ENCODE data around the gene MAGI2.

The MAGI2 gene

GRCh38 chr7:78081344-78081743 is 1372.1 kb downstream of the MAGI2 start:
- H3K27ac ChIP-seq: no peak overlapping the region
- TF ChIP-seq, protein P1, sequence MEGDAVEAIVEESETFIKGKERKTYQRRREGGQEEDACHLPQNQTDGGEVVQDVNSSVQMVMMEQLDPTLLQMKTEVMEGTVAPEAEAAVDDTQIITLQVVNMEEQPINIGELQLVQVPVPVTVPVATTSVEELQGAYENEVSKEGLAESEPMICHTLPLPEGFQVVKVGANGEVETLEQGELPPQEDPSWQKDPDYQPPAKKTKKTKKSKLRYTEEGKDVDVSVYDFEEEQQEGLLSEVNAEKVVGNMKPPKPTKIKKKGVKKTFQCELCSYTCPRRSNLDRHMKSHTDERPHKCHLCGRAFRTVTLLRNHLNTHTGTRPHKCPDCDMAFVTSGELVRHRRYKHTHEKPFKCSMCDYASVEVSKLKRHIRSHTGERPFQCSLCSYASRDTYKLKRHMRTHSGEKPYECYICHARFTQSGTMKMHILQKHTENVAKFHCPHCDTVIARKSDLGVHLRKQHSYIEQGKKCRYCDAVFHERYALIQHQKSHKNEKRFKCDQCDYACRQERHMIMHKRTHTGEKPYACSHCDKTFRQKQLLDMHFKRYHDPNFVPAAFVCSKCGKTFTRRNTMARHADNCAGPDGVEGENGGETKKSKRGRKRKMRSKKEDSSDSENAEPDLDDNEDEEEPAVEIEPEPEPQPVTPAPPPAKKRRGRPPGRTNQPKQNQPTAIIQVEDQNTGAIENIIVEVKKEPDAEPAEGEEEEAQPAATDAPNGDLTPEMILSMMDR (conservative IDR thresholded peaks at IDR 0.05): no peak

DNA sequence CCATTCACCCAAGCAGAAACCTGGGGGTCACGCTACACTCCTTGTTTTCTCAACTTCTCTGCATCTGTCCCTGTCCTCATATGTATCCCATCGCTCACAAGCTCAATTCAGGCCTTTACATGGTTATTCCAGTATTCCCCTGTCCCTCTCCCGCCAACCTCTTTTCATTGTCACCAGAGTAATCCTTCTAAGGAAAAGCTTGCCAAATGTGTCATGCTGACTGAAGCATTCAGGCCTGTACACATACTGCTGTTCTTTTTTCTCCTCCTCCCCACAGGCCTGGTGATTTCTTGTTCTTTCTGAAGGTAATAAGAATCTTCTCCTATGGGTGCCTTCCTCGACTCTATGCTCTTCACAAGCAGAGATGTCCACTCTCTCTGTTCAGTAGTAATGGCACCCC is 1372.7 kb downstream of the MAGI2 start:
- no peak overlapping the region for H3K27ac ChIP-seq
- TF ChIP-seq, protein P1 (conservative IDR thresholded peaks at IDR 0.05): no peak

DNA sequence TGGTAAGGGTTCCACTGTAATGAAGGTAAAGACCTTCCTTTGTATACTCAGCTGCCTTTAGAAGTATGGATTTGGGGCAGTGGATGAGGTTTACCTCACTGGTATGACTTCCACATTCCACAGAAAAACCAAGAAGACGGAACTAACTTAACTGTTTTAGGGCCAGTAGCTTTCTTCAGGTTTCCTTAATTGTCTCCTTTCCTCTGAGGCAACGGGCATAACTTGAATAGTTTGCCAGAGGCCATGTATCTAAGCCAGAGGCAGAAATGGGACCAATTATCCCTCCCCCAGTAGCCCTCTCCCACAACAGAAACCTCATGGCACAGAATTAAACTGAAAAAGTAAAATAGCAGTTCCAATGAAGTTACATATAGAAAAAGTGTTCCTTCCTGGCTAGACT is 1373.2 kb downstream of the MAGI2 start:
- TF ChIP-seq, protein P1 (conservative IDR thresholded peaks at IDR 0.05): no peak
- no peak overlapping the region for H3K27ac ChIP-seq

DNA sequence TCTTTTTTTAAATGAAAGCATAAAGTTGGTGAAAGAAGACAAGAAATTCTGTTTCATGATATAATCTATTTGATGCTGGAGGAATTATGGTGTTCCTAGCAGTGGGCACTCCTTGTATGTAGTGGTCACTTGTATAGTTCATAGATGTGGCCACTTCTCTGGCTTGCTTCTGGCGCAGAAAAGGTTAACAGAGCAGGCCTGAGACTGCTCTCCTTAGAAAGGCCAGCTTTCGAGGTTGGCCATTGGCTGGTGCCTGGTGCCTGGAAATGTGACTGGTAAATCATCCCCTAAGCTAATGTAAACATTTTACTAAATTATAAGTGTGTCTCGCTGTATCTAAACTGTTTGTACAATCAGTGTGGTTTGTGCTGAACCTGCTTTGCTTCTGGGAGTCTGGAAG is 1378.8 kb downstream of the MAGI2 start:
- H3K27ac ChIP-seq: no peak overlapping the region
- TF ChIP-seq, protein P1 (conservative IDR thresholded peaks at IDR 0.05): no peak

DNA sequence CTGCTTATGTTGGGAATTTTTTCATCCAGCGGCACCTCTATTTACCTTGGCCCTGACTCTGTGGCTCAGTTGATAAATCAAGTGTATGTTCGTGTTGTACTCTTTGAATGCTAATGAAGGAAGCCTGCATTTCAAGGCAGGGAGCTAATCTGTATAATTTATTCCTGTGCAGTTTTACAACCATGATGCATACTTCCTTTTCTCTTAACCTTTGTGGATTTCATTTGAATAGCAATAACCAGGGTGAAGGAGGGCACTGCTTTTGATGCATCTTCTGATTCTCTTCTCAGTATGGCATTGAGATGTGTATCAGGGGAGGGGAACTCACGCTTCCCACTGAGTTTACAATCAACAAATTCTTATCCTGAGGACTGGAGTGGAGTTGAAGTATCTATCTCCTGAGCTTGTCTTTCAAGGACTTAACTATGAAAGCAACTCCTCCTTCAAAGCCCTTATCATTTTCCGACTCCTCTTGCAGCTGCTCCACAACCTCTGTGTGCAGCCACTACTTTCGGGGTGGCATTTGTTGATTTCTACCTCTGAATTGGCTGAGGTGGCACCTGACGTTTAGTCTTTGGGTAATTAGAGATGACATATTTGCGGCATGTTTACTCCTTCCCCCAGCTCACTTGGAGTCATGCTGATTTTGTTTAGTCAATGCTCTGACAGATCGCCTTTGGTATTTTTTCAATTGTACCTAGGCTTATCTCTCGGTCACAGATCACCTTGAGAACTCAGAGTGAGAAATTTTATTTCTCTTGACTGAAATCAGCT is 1379.7 kb downstream of the MAGI2 start:
- TF ChIP-seq, protein P1 (conservative IDR thresholded peaks at IDR 0.05): no peak
- H3K27ac ChIP-seq: no peak overlapping the region

- H3K27ac ChIP-seq: no peak overlapping the region
- TF ChIP-seq, protein P1 (conservative IDR thresholded peaks at IDR 0.05): no peak
Measured at GRCh38 chr7:78072201-78072590, 1381.3 kb downstream of the MAGI2 start.

GRCh38 chr7:78071491-78072200 is 1381.8 kb downstream of the MAGI2 start:
- H3K27ac ChIP-seq: no peak overlapping the region
- TF ChIP-seq, protein P1 (conservative IDR thresholded peaks at IDR 0.05): no peak
